Astrocyte of the cerebellum (primary cell): ENCODE results near the gene ARL4A.
"Not testable (repeated sequence)": the region's sequence is repeated elsewhere in the genome, so short reads cannot be mapped to it uniquely, and the experiment has no call there.

Experiments used
- DNase-seq: peaks from one replicate; pipeline ENCODE4 v3.0.0-alpha.2; 2011; ENCODE audit warnings: low read depth
- H3K4me3 ChIP-seq: 2 replicates; pipeline ENCODE4 v1.5.1; 2011; ENCODE audit warnings: mild to moderate bottlenecking, low read depth, low read length, moderate library complexity
- CTCF ChIP-seq: IDR thresholded peaks from 2 replicates; pipeline ENCODE4 v1.5.1; 2012; ENCODE audit warnings: low read length, low read depth, moderate library complexity, mild to moderate bottlenecking; ENCODE audit errors: missing control alignments
- in situ Hi-C: cut with HindIII; loops from 2 replicates; pipeline ENCODE4 v1.10.0; 2017; ENCODE audit warnings: low sequenced_read_pairs

The ARL4A gene

GRCh38 chr7:12670000-12670729, 17.3 kb upstream of the ARL4A start:
- DNase-seq, result no peak
- in situ Hi-C loops, result no loop called here
- H3K4me3 ChIP-seq, result no peak overlapping the region
- TF ChIP-seq CTCF, result no peak

GRCh38 chr7:12670743-12671520, 16.5 kb upstream of the ARL4A start:
- no peak overlapping the region for H3K4me3 ChIP-seq
- in situ Hi-C loops, result no loop called here
- no peak for TF ChIP-seq CTCF
- DNase-seq, result no peak

- DNase-seq, in situ Hi-C loops, H3K4me3 ChIP-seq: not testable (repeated sequence)
Observed at GRCh38 chr7:12673436-12673835, 14.0 kb upstream of the ARL4A start.

GRCh38 chr7:12674053-12674452, 13.4 kb upstream of the ARL4A start:
- in situ Hi-C loops, result no loop called here
- no peak for DNase-seq
- H3K4me3 ChIP-seq, result no peak overlapping the region
- no peak for TF ChIP-seq CTCF

GRCh38 chr7:12674861-12675260, 12.6 kb upstream of the ARL4A start:
- DNase-seq, result no peak
- in situ Hi-C loops, result no loop called here
- peak; percentile 12 for TF ChIP-seq CTCF
- H3K4me3 ChIP-seq, result no peak overlapping the region

GRCh38 chr7:12683678-12684585, 3.5 kb upstream of the ARL4A start:
- no peak for DNase-seq
- in situ Hi-C loops, result loop anchor here (10.0 kb wide), 1 partner anchor 581 kb away; no protein-coding TSS in a partner anchor
- H3K4me3 ChIP-seq, result no peak overlapping the region
- TF ChIP-seq CTCF, result peak; percentile 40
